ENCODE results near the gene CLMP.
"Not testable (repeated sequence)": the region's sequence is repeated elsewhere in the genome, so short reads cannot be mapped to it uniquely, and the experiment has no call there.

CLMP gene

GRCh38 chr11:123217897-123218296, 22.8 kb upstream of the CLMP start:
- DNase-seq (ENCODE audit: low read depth): no peak

GRCh38 chr11:123216249-123216648, 21.2 kb upstream of the CLMP start:
- no peak for DNase-seq (ENCODE audit: low read depth)

- DNase-seq (ENCODE audit: low read depth): no peak
These were observed 19.9 kb upstream of the CLMP start for GRCh38 chr11:123214940-123215339.

GRCh38 chr11:123214396-123214795, 19.3 kb upstream of the CLMP start:
- no peak for DNase-seq (ENCODE audit: low read depth)

GRCh38 chr11:123213307-123213771, 18.3 kb upstream of the CLMP start:
- DNase-seq (ENCODE audit: low read depth): no peak

GRCh38 chr11:123212406-123212805, 17.4 kb upstream of the CLMP start:
- DNase-seq (ENCODE audit: low read depth): no peak

- no peak for DNase-seq (ENCODE audit: low read depth)
These were observed 16.9 kb upstream of the CLMP start for GRCh38 chr11:123211981-123212380.

- DNase-seq (ENCODE audit: low read depth): no peak
These were observed 16.3 kb upstream of the CLMP start for GRCh38 chr11:123211149-123211852.

GRCh38 chr11:123209591-123209990, 14.5 kb upstream of the CLMP start:
- no peak for DNase-seq (ENCODE audit: low read depth)

GRCh38 chr11:123206791-123207434, 11.9 kb upstream of the CLMP start:
- no peak for DNase-seq (ENCODE audit: low read depth)

- not testable (repeated sequence) for DNase-seq (ENCODE audit: low read depth)
These were observed 11.0 kb upstream of the CLMP start for GRCh38 chr11:123206055-123206454.

GRCh38 chr11:123203934-123204333, 8.9 kb upstream of the CLMP start:
- DNase-seq (ENCODE audit: low read depth): no peak

GRCh38 chr11:123203471-123203870, 8.4 kb upstream of the CLMP start:
- DNase-seq (ENCODE audit: low read depth): no peak

- no peak for DNase-seq (ENCODE audit: low read depth)
These were observed 7.4 kb upstream of the CLMP start for GRCh38 chr11:123202155-123203151.

GRCh38 chr11:123200264-123200663, 5.2 kb upstream of the CLMP start:
- no peak for DNase-seq (ENCODE audit: low read depth)

GRCh38 chr11:123197711-123198110, 2.7 kb upstream of the CLMP start:
- no peak for DNase-seq (ENCODE audit: low read depth)

- no peak for DNase-seq (ENCODE audit: low read depth)
These were observed 1.1 kb upstream of the CLMP start for GRCh38 chr11:123196060-123196714.

GRCh38 chr11:123194337-123195187, 486 bp downstream of the CLMP start:
- no peak for DNase-seq (ENCODE audit: low read depth)

- DNase-seq (ENCODE audit: low read depth): no peak
These were observed 1.3 kb downstream of the CLMP start for GRCh38 chr11:123193742-123194141.

- DNase-seq (ENCODE audit: low read depth): no peak
These were observed 3.1 kb downstream of the CLMP start for GRCh38 chr11:123191939-123192338.

- DNase-seq (ENCODE audit: low read depth): no peak
These were observed 4.5 kb downstream of the CLMP start for GRCh38 chr11:123190518-123190917.
